Subcutaneous adipose tissue (tissue), 4 donors: ENCODE data around the gene TNNC2. TPM values are rescaled to one million over a fixed set of nuclear protein-coding genes. Genes with fewer than 3 reads are reported as not detected.

Source experiments
- small RNA-seq: library from RNA; depleted of rRNA; stranded (forward); fragments of <200 nt; gene quantifications from one replicate; pipeline ENCODE3, GENCODE V24; 2016
- total RNA-seq, 4 donors: library from RNA; depleted of rRNA; stranded (reverse); fragments of >200 nt; gene quantifications; one replicate each; pipeline ENCODE4 v1.1.0, GENCODE V29; 2016
- TF ChIP-seq, protein P1 (sequence below): fragments of 450-650 bp; IDR thresholded peaks from one replicate; pipeline ENCODE4 v1.5.1; 2016; ENCODE audit warnings: low read depth, mild to moderate bottlenecking, control low read depth, antibody characterized with exemption, moderate library complexity

TNNC2 gene
- total RNA-seq, 4 donors from 2014 or later: 2.3 to 3.1 (median 2.4) TPM; not detected in 1

DNA sequence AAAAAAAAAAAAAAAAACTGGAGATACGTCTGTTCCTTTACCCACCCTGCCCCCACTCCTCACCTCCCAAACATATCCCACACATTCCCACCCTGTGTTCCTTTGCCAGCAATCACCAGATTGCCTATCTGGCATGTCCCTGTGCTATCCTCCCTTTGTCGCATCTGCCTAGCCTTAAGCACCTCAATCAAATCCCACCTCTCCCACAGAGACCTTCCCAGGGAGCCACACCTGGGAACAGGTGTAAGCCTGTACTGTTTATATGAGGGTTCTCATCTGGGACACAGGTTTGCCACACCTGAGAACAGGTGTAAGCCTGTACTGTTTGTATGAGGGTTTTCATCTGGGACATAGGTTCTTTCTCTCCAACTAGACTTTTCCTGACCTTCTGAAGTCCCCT is 52.2 kb downstream of the TNNC2 start:
- TF ChIP-seq, protein P1, sequence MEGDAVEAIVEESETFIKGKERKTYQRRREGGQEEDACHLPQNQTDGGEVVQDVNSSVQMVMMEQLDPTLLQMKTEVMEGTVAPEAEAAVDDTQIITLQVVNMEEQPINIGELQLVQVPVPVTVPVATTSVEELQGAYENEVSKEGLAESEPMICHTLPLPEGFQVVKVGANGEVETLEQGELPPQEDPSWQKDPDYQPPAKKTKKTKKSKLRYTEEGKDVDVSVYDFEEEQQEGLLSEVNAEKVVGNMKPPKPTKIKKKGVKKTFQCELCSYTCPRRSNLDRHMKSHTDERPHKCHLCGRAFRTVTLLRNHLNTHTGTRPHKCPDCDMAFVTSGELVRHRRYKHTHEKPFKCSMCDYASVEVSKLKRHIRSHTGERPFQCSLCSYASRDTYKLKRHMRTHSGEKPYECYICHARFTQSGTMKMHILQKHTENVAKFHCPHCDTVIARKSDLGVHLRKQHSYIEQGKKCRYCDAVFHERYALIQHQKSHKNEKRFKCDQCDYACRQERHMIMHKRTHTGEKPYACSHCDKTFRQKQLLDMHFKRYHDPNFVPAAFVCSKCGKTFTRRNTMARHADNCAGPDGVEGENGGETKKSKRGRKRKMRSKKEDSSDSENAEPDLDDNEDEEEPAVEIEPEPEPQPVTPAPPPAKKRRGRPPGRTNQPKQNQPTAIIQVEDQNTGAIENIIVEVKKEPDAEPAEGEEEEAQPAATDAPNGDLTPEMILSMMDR: no peak

Small RNA genes lying within 50 kb of the gene (small RNA-seq; reads per million reads assigned to genes)
- gene RNU6ATAC38P: not detected

Other genes with a start within 250 kb of the TNNC2 start
- not detected for gene WFDC8, start 248.0 kb downstream of the TNNC2 start, total RNA-seq
- gene WFDC10A, start 197.6 kb downstream of the TNNC2 start, total RNA-seq: not detected
- not detected for gene WFDC9, start 196.0 kb downstream of the TNNC2 start, total RNA-seq
- gene WFDC11, start 157.1 kb downstream of the TNNC2 start, total RNA-seq: not detected
- gene WFDC13, start 125.3 kb downstream of the TNNC2 start, total RNA-seq: not detected
- gene WFDC10B, start 122.3 kb downstream of the TNNC2 start, total RNA-seq: not detected
- gene SPINT4, start 105.0 kb downstream of the TNNC2 start, total RNA-seq: not detected
- gene WFDC3, start 35.4 kb downstream of the TNNC2 start, total RNA-seq: not detected
- 10 to 100 TPM; 17.0 to 28.1 (median 23.3) TPM for gene DNTTIP1, start 35.4 kb downstream of the TNNC2 start, total RNA-seq
- 1 to 10 TPM in 3 of 4 donors, not detected in 1; 1.3 to 3.1 (median 1.8) TPM for gene UBE2C, start 14.7 kb downstream of the TNNC2 start, total RNA-seq
- gene SNX21, start 6.5 kb upstream of the TNNC2 start, total RNA-seq: 100 to 1,000 TPM in 2 of 4 donors, 10 to 100 TPM in 2; 31.6 to 153 (median 90.8) TPM
- 10 to 100 TPM; 21.9 to 32.6 (median 27.1) TPM for gene ACOT8, start 30.1 kb upstream of the TNNC2 start, total RNA-seq
- 1 to 10 TPM; 2.1 to 4.4 (median 2.7) TPM for gene ZSWIM3, start 30.3 kb upstream of the TNNC2 start, total RNA-seq
- gene ZSWIM1, start 53.9 kb upstream of the TNNC2 start, total RNA-seq: 1 to 10 TPM; 5.9 to 7.0 (median 6.7) TPM
- 10 to 100 TPM in 1 of 4 donors, 1 to 10 TPM in 3; 2.2 to 13.4 (median 2.9) TPM for gene SPATA25, start 60.3 kb upstream of the TNNC2 start, total RNA-seq
- 10 to 100 TPM in 2 of 4 donors, 1 to 10 TPM in 2; 2.3 to 15.1 (median 10.0) TPM for gene NEURL2, start 63.9 kb upstream of the TNNC2 start, total RNA-seq
- 100 to 1,000 TPM in 2 of 4 donors, 10 to 100 TPM in 2; 79.1 to 164 (median 109) TPM for gene CTSA, start 64.0 kb upstream of the TNNC2 start, total RNA-seq
- 100 to 1,000 TPM; 135 to 475 (median 261) TPM for gene PLTP, start 84.8 kb upstream of the TNNC2 start, total RNA-seq
- 10 to 100 TPM; 20.7 to 39.2 (median 24.8) TPM for gene PCIF1, start 107.4 kb upstream of the TNNC2 start, total RNA-seq
- gene ZNF335, start 144.9 kb upstream of the TNNC2 start, total RNA-seq: 10 to 100 TPM in 3 of 4 donors, 1 to 10 TPM in 1; 9.9 to 21.1 (median 13.7) TPM
- gene MMP9, start 181.6 kb upstream of the TNNC2 start, total RNA-seq: 100 to 1,000 TPM in 1 of 4 donors, 10 to 100 TPM in 1, 1 to 10 TPM in 2; 3.0 to 172 (median 7.5) TPM
- gene SLC12A5, start 201.9 kb upstream of the TNNC2 start, total RNA-seq: not detected